Astrocyte (in vitro differentiated cells and primary cell): ENCODE measurements around the gene FNDC3B.

Experiments
- CTCF ChIP-seq: IDR thresholded peaks from 2 replicates; pipeline ENCODE4 v1.5.1; 2011; ENCODE audit warnings: low read depth, mild to moderate bottlenecking, inconsistent platforms, low read length, moderate library complexity; ENCODE audit not compliant: insufficient read depth
- EZH2 ChIP-seq: IDR thresholded peaks from 2 replicates; pipeline ENCODE4 v1.6.1; 2012; ENCODE audit warnings: mild to moderate bottlenecking, low read length, inconsistent platforms; ENCODE audit not compliant: insufficient read depth

- no peak for TF ChIP-seq CTCF
- TF ChIP-seq EZH2: no peak
These were observed 215.2 kb downstream of the FNDC3B start for GRCh38 chr3:172254542-172254941.
